Right lobe of liver (tissue), 4 donors: ENCODE measurements around the gene ARHGEF5.

Source experiments
- CTCF ChIP-seq, 4 donors: fragments of 200-600 bp in 3 of 4; fragments of 450-650 bp in 1 of 4; IDR thresholded peaks; one replicate each; pipeline versions ENCODE4 v1.5.1 to v1.8.0; 2016 to 2022; ENCODE audit warnings: antibody characterized with exemption in 4 of 4, mild to moderate bottlenecking in 2 of 4
- POLR2A ChIP-seq: fragments of 450-650 bp; IDR thresholded peaks from one replicate; pipeline ENCODE4 v1.6.1; 2017; ENCODE audit warnings: antibody characterized with exemption, mild to moderate bottlenecking
- donor health status: DM: no; HTN: no; CAD: no.
- donor health status: DM: no; HTN: no; CAD: no.
- donor health status: DM: no; HTN: yes; CAD: no.

GRCh38 chr7:144391014-144391413 lies 35.8 kb downstream of the ARHGEF5 start:
- no peak for TF ChIP-seq CTCF (IDR thresholded peaks at IDR 0.05)
- TF ChIP-seq POLR2A: no peak
